Testis (tissue), 2 donors: ENCODE measurements around the gene TRIO.

ENCODE experiments used
- CTCF ChIP-seq, 3 experiments: fragments of 450-650 bp in 2 of 3; fragments of 200-600 bp in 1 of 3; sonication (generic) in 1 of 3; IDR thresholded peaks; one replicate each; pipeline ENCODE4 v1.5.1; 2016 to 2019; ENCODE audit warnings: antibody characterized with exemption in 3 of 3, mild to moderate bottlenecking in 2 of 3, moderate library complexity in 1 of 3
- POLR2A ChIP-seq: fragments of 450-650 bp; IDR thresholded peaks from one replicate; pipeline ENCODE4 v1.6.1; 2017; ENCODE audit warnings: antibody characterized with exemption, mild to moderate bottlenecking, moderate library complexity

DNA sequence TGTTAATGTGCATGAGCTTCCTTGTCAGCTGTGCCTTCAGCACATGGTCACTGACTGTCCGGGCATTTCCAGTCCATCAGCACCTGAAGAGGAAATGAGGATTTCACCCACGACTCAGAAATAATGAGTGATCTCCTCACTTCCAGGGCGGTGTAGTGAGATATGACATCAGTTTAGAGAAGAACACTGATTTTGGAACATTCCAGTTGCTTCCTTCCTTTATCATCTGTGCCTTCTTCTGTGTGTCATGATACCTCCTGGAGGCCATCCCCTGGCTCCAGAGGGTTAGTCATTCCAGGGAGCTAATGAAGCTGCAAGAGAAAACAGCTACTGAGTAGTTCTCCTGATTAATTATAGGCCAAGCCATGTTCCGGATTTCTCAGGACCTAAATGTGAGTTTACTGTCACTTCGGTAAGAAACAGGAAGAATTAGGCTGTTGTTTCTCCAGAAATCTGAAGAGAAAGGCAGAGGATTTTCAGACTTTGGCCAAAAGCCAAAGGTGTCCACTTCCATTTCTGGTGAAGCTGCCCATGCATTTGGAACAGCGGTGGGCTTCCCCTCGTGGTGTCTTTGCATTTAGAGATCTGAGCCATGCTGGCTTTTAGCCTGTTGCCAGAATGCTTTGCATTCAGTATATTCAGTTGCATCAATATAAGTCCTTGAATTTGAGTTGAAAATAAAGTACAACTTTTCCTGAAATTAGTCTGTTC, 277.1 kb downstream of the TRIO start:
- no peak for TF ChIP-seq CTCF (IDR thresholded peaks at IDR 0.05)
- TF ChIP-seq POLR2A: no peak
